IPS DF 6.9 (cell line): ENCODE measurements around the gene NBPF3.
"Not testable (repeated sequence)": the region's sequence is repeated elsewhere in the genome, so short reads cannot be mapped to it uniquely, and the experiment has no call there.

Experiments
- DNase-seq: peaks from one replicate; pipeline ENCODE4 v3.0.0-alpha.2; 2013; ENCODE audit warnings: low read depth, low spot score
- H3K27ac ChIP-seq: one replicate; pipeline ENCODE4 v1.5.1; 2013; ENCODE audit warnings: low read length, control low read depth
- H3K27me3 ChIP-seq: 2 replicates; pipeline ENCODE4 v1.6.1; 2013; ENCODE audit warnings: mild to moderate bottlenecking, low read length; ENCODE audit not compliant: control insufficient read depth, insufficient read depth
- H3K36me3 ChIP-seq: 2 replicates; pipeline ENCODE4 v1.6.1; 2013; ENCODE audit warnings: low read length; ENCODE audit not compliant: control insufficient read depth, insufficient read depth
- H3K4me1 ChIP-seq: 2 replicates; pipeline ENCODE4 v1.6.1; 2013; ENCODE audit warnings: low read length; ENCODE audit not compliant: control insufficient read depth, insufficient read depth
- H3K4me3 ChIP-seq: 2 replicates; pipeline ENCODE4 v1.5.1; 2013; ENCODE audit warnings: mild to moderate bottlenecking, low read length
- H3K9me3 ChIP-seq: 2 replicates; pipeline ENCODE4 v1.6.1; 2013; ENCODE audit warnings: low read length, inconsistent platforms; ENCODE audit not compliant: control insufficient read depth, insufficient read depth
- WGBS: extraction: QIAGEN DNeasy Blood & Tissue Kit; methylation state at CpG from one replicate; pipeline ENCODE4 v1.1.7; 2013; ENCODE audit warnings: mixed read lengths, missing lambda C conversion rate; ENCODE audit not compliant: insufficient read length, insufficient coverage; 5-methylcytosine and 5-hydroxymethylcytosine counted together

NBPF3 gene

GRCh38 chr1:21421307-21421706 lies 18.6 kb upstream of the NBPF3 start:
- not testable (repeated sequence) for H3K4me3 ChIP-seq, H3K27me3 ChIP-seq, H3K9me3 ChIP-seq, DNase-seq, H3K27ac ChIP-seq, H3K4me1 ChIP-seq, H3K36me3 ChIP-seq
- WGBS = no CpG with 5 or more reads among the region's 8 CpGs

GRCh38 chr1:21427798-21428480 lies 12.0 kb upstream of the NBPF3 start:
- H3K4me3 ChIP-seq = peak overlapping the region; percentile 27; the same call in 1 of the 2 replicates
- not testable (repeated sequence) for DNase-seq, H3K9me3 ChIP-seq, H3K36me3 ChIP-seq, H3K4me1 ChIP-seq, H3K27ac ChIP-seq
- WGBS = no CpG with 5 or more reads among the region's 74 CpGs
- H3K27me3 ChIP-seq = peaks cover 11% of the 10 kb centered on the region

GRCh38 chr1:21428481-21429073 lies 11.4 kb upstream of the NBPF3 start:
- not testable (repeated sequence) for H3K4me1 ChIP-seq, DNase-seq, H3K36me3 ChIP-seq, H3K9me3 ChIP-seq, H3K27ac ChIP-seq
- Histone ChIP-seq H3K27me3 (peaks cover 11% of the 10 kb centered on the region), H3K4me3 (peak overlapping the region; percentile 27; the same call in 1 of the 2 replicates)
- WGBS = no CpG with 5 or more reads among the region's 66 CpGs

- peaks cover 11% of the 10 kb centered on the region for H3K27me3 ChIP-seq
- not testable (repeated sequence) for H3K27ac ChIP-seq, H3K36me3 ChIP-seq, H3K4me3 ChIP-seq, DNase-seq, H3K9me3 ChIP-seq, H3K4me1 ChIP-seq
- no CpG with 5 or more reads among the region's 34 CpGs for WGBS
Observed at GRCh38 chr1:21429210-21429609, 10.7 kb upstream of the NBPF3 start.

- not testable (repeated sequence) for H3K27ac ChIP-seq, H3K4me3 ChIP-seq, H3K36me3 ChIP-seq, H3K4me1 ChIP-seq, DNase-seq, H3K9me3 ChIP-seq
- WGBS = no CpG with 5 or more reads among the region's 6 CpGs
- H3K27me3 ChIP-seq = peaks cover 11% of the 10 kb centered on the region
Observed at GRCh38 chr1:21430875-21431274, 9.1 kb upstream of the NBPF3 start.

GRCh38 chr1:21434394-21434793 lies 5.5 kb upstream of the NBPF3 start:
- no peaks in the 10 kb centered on the region for H3K36me3 ChIP-seq
- no peak for DNase-seq
- H3K4me1 ChIP-seq = no peaks in the 10 kb centered on the region
- no peak overlapping the region for H3K4me3 ChIP-seq
- H3K27me3 ChIP-seq = no peaks in the 10 kb centered on the region; the same call in 1 of the 2 replicates
- no peaks in the 10 kb centered on the region for H3K9me3 ChIP-seq
- no peak overlapping the region for H3K27ac ChIP-seq
- WGBS = no CpG with 5 or more reads among the region's 8 CpGs

- peak overlapping the region; percentile 18; the same call in 1 of the 2 replicates for H3K4me3 ChIP-seq
- H3K9me3 ChIP-seq = no peaks in the 10 kb centered on the region
- H3K4me1 ChIP-seq = no peaks in the 10 kb centered on the region
- H3K27ac ChIP-seq = no peak overlapping the region
- peaks cover 3% of the 10 kb centered on the region; the same call in 1 of the 2 replicates for H3K27me3 ChIP-seq
- no peaks in the 10 kb centered on the region for H3K36me3 ChIP-seq
- no peak for DNase-seq
- no CpG with 5 or more reads among the region's 20 CpGs for WGBS
Observed at GRCh38 chr1:21435646-21436487, 4.1 kb upstream of the NBPF3 start.

- Histone ChIP-seq H3K27me3 (peaks cover 4% of the 10 kb centered on the region; the same call in 1 of the 2 replicates), H3K27ac (no peak overlapping the region), H3K4me3 (peak overlapping the region; percentile 18; the same call in 1 of the 2 replicates), H3K4me1 (no peaks in the 10 kb centered on the region), H3K9me3 (no peaks in the 10 kb centered on the region), H3K36me3 (no peaks in the 10 kb centered on the region)
- WGBS = no CpG with 5 or more reads among the region's 43 CpGs
- no peak for DNase-seq
Observed at GRCh38 chr1:21436488-21437340, 3.2 kb upstream of the NBPF3 start.

GRCh38 chr1:21437341-21437640 lies 2.6 kb upstream of the NBPF3 start:
- Histone ChIP-seq H3K4me1 (no peaks in the 10 kb centered on the region), H3K27me3 (peaks cover 4% of the 10 kb centered on the region; the same call in 1 of the 2 replicates), H3K9me3 (no peaks in the 10 kb centered on the region), H3K27ac (no peak overlapping the region), H3K4me3 (no peak overlapping the region), H3K36me3 (no peaks in the 10 kb centered on the region)
- no peak for DNase-seq
- WGBS = no CpG with 5 or more reads among the region's 15 CpGs
